OCI-LY3 (cell line): Measurements from ENCODE around the gene PLBD1.

Source experiments
- H2AFZ ChIP-seq: fragments of 200-600, 300-600 bp; shearing (Covaris generic); 2 replicates; pipeline ENCODE4 v1.6.0; 2014; ENCODE audit warnings: antibody characterized with exemption, low read depth, low read length
- H3K27ac ChIP-seq: fragments of 200-600, 300-600 bp; sonication (generic); 2 replicates; pipeline ENCODE4 v1.5.1; 2014; ENCODE audit warnings: mild to moderate bottlenecking, low read length, moderate library complexity, mixed read lengths
- H3K27me3 ChIP-seq: fragments of 200-600, 300-600 bp; sonication (generic); 2 replicates; pipeline ENCODE4 v1.6.1; 2014; ENCODE audit warnings: low read depth, low read length, mixed read lengths
- H3K36me3 ChIP-seq: fragments of 200-600, 300-600 bp; sonication (generic); replicated peaks from 2 replicates; pipeline ENCODE3; 2014; ENCODE audit warnings: low read depth, low read length, mixed read lengths
- H3K4me1 ChIP-seq: fragments of 300-600, 200-600 bp; sonication (generic); 2 replicates; pipeline ENCODE4 v1.6.1; 2014; ENCODE audit warnings: low read length, mixed read lengths
- H3K4me2 ChIP-seq: fragments of 200-600, 300-600 bp; sonication (generic); 2 replicates; pipeline ENCODE4 v1.6.1; 2014; ENCODE audit warnings: low read length, mixed read lengths
- H3K4me3 ChIP-seq: fragments of 300-600, 200-600 bp; sonication (generic); 2 replicates; pipeline ENCODE4 v1.5.1; 2014; ENCODE audit warnings: antibody characterized with exemption, mild to moderate bottlenecking, low read length, moderate library complexity
- H3K79me2 ChIP-seq: fragments of 300-600, 200-600 bp; shearing (Covaris generic); 2 replicates; pipeline ENCODE4 v1.6.1; 2014; ENCODE audit warnings: mild to moderate bottlenecking, low read length, mixed read lengths
- H3K9ac ChIP-seq: fragments of 300-600, 200-600 bp; shearing (Covaris generic); 2 replicates; pipeline ENCODE4 v1.6.0; 2014; ENCODE audit warnings: mild to moderate bottlenecking, low read length, moderate library complexity
- H3K9me3 ChIP-seq: fragments of 200-600, 300-600 bp; shearing (Covaris generic); 2 replicates; pipeline ENCODE4 v1.6.1; 2014; ENCODE audit warnings: low read length, mixed read lengths; ENCODE audit not compliant: insufficient read depth
- H4K20me1 ChIP-seq: fragments of 200-600, 300-600 bp; sonication (generic); 2 replicates; pipeline ENCODE4 v1.6.1; 2016; ENCODE audit warnings: low read length, mixed read lengths; ENCODE audit not compliant: insufficient read depth
- CTCF ChIP-seq: fragments of 200-600, 300-600 bp; sonication (generic); IDR thresholded peaks from 2 replicates; pipeline ENCODE4 v1.5.1; 2014; ENCODE audit warnings: antibody characterized with exemption, low read length, low read depth
- EZH2phosphoT487 ChIP-seq: fragments of 200-600 bp; shearing (Covaris generic); IDR thresholded peaks from 2 replicates; pipeline ENCODE4 v1.6.1; 2018; ENCODE audit warnings: antibody characterized with exemption, mixed run types, low read depth

Gene PLBD1

GRCh38 chr12:14479004-14479403, 88.7 kb downstream of the PLBD1 start:
- no peak overlapping the region for H3K9ac ChIP-seq
- peaks cover 52% of the 10 kb centered on the region for H3K36me3 ChIP-seq

GRCh38 chr12:14473707-14474287, 93.9 kb downstream of the PLBD1 start:
- Histone ChIP-seq H3K9ac (no peak overlapping the region), H3K36me3 (peaks cover 77% of the 10 kb centered on the region), H3K9me3 (peaks cover 21% of the 10 kb centered on the region; the same call in 1 of the 2 replicates), H4K20me1 (no peaks in the 10 kb centered on the region), H3K27ac (no peak overlapping the region), H3K27me3 (no peaks in the 10 kb centered on the region), H3K79me2 (no peaks in the 10 kb centered on the region; the same call in 1 of the 2 replicates), H3K4me3 (no peak overlapping the region), H3K4me1 (no peaks in the 10 kb centered on the region), H3K4me2 (no peak overlapping the region), H2AFZ (no peak overlapping the region)
- TF ChIP-seq EZH2phosphoT487 (no peak), CTCF (no peak)

More at GRCh38 chr12:14479004-14479403, 88.7 kb downstream of the PLBD1 start:
- no peak overlapping the region for H3K27ac ChIP-seq
- H2AFZ ChIP-seq, result no peak overlapping the region
- H3K4me1 ChIP-seq, result no peaks in the 10 kb centered on the region
- H3K9me3 ChIP-seq, result peaks cover 12% of the 10 kb centered on the region; the same call in 1 of the 2 replicates
- TF ChIP-seq CTCF, result no peak
- TF ChIP-seq EZH2phosphoT487, result no peak
- H3K4me3 ChIP-seq, result no peak overlapping the region
- H3K4me2 ChIP-seq, result no peak overlapping the region
- H4K20me1 ChIP-seq, result no peaks in the 10 kb centered on the region
- H3K79me2 ChIP-seq, result no peaks in the 10 kb centered on the region; the same call in 1 of the 2 replicates
- H3K27me3 ChIP-seq, result no peaks in the 10 kb centered on the region

GRCh38 chr12:14471497-14471896, 96.2 kb downstream of the PLBD1 start:
- Histone ChIP-seq H3K4me1 (no peaks in the 10 kb centered on the region), H3K79me2 (no peaks in the 10 kb centered on the region; the same call in 1 of the 2 replicates), H3K27ac (no peak overlapping the region), H2AFZ (no peak overlapping the region), H3K4me3 (no peak overlapping the region), H4K20me1 (no peaks in the 10 kb centered on the region), H3K27me3 (no peaks in the 10 kb centered on the region), H3K36me3 (peaks cover 81% of the 10 kb centered on the region), H3K9me3 (peaks cover 21% of the 10 kb centered on the region; the same call in 1 of the 2 replicates), H3K9ac (no peak overlapping the region), H3K4me2 (no peak overlapping the region)
- TF ChIP-seq EZH2phosphoT487, result no peak
- no peak for TF ChIP-seq CTCF

GRCh38 chr12:14460212-14460841, 107.4 kb downstream of the PLBD1 start:
- Histone ChIP-seq H2AFZ (no peak overlapping the region), H3K4me3 (no peak overlapping the region), H3K9me3 (no peaks in the 10 kb centered on the region), H3K9ac (no peak overlapping the region), H3K79me2 (peaks cover 7% of the 10 kb centered on the region; the same call in 1 of the 2 replicates), H3K27me3 (no peaks in the 10 kb centered on the region), H3K4me2 (no peak overlapping the region), H3K4me1 (no peaks in the 10 kb centered on the region), H4K20me1 (no peaks in the 10 kb centered on the region), H3K36me3 (peaks cover 34% of the 10 kb centered on the region), H3K27ac (no peak overlapping the region)
- no peak for TF ChIP-seq EZH2phosphoT487
- no peak for TF ChIP-seq CTCF
